Breast epithelium (tissue), 3 donors: ENCODE results near the gene DAB2IP.

Experiments
- CTCF ChIP-seq, 3 donors: fragments of 450-650 bp; IDR thresholded peaks; one replicate each; pipeline ENCODE4 v1.5.1; 2016 to 2017; ENCODE audit warnings: antibody characterized with exemption in 3 of 3, mild to moderate bottlenecking in 3 of 3, moderate library complexity in 3 of 3
- POLR2A ChIP-seq: fragments of 450-650 bp; IDR thresholded peaks from one replicate; pipeline ENCODE4 v1.6.1; 2016; ENCODE audit warnings: antibody characterized with exemption, mild to moderate bottlenecking, moderate library complexity

- TF ChIP-seq CTCF (IDR thresholded peaks at IDR 0.05) (no peak), POLR2A (no peak)
Observed at GRCh38 chr9:121776001-121776738, 124.7 kb downstream of the DAB2IP start.
